ENCODE data around the gene HES2.

DNA sequence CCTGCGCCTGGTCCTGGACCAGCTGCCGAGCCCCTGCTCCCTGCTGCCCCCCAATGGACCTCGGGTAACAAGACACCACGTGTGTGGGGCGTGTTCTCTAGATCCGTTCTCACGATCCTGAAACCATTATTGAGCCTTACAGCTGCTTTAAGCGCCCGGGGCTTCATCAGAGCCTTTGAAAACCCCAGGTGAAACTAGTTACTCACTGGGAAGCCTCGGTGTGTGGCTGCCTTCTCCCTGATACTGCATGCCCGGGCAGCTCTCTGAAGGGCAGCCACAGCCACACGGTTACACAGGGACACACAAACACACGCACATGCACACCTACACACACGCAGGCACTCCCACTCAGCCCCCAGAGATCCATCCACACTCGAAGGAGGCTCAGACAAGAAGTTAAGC lies 5.3 kb downstream of the HES2 start:
- TF ChIP-seq, protein P1, sequence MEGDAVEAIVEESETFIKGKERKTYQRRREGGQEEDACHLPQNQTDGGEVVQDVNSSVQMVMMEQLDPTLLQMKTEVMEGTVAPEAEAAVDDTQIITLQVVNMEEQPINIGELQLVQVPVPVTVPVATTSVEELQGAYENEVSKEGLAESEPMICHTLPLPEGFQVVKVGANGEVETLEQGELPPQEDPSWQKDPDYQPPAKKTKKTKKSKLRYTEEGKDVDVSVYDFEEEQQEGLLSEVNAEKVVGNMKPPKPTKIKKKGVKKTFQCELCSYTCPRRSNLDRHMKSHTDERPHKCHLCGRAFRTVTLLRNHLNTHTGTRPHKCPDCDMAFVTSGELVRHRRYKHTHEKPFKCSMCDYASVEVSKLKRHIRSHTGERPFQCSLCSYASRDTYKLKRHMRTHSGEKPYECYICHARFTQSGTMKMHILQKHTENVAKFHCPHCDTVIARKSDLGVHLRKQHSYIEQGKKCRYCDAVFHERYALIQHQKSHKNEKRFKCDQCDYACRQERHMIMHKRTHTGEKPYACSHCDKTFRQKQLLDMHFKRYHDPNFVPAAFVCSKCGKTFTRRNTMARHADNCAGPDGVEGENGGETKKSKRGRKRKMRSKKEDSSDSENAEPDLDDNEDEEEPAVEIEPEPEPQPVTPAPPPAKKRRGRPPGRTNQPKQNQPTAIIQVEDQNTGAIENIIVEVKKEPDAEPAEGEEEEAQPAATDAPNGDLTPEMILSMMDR (IDR thresholded peaks at IDR 0.05) = peak in 4 of 5 experiments; percentile 13 to 30 (median 30)
- TF ChIP-seq POLR2A (IDR thresholded peaks at IDR 0.05) = no peak

All from transverse colon (tissue), 3 donors.